Astrocyte (in vitro differentiated cells and primary cell): ENCODE data around the gene ITPRID2. TPM values are rescaled to one million over a fixed set of nuclear protein-coding genes. Genes with fewer than 3 reads are reported as not detected.

Source experiments
- DNase-seq: peaks from one replicate; pipeline ENCODE4 v3.0.0-alpha.2; 2010; ENCODE audit warnings: low read depth
- FAIRE-seq: peaks from 2 replicates; lab custom pipeline; 2011; peaks lifted over from hg19 to GRCh38; lab: Jason Lieb, UNC
- H2AFZ ChIP-seq: 2 replicates; pipeline ENCODE4 v1.6.0; 2012; ENCODE audit warnings: low read depth, low read length, inconsistent platforms
- H3K27ac ChIP-seq: 2 replicates; pipeline ENCODE4 v1.5.1; 2011; ENCODE audit warnings: low read depth, low read length, inconsistent platforms
- H3K27me3 ChIP-seq: 2 replicates; pipeline ENCODE4 v1.6.0; 2011; ENCODE audit warnings: low read length, inconsistent platforms; ENCODE audit not compliant: insufficient read depth
- H3K36me3 ChIP-seq: 2 replicates; pipeline ENCODE4 v1.5.1; 2011; ENCODE audit warnings: low read length, inconsistent platforms; ENCODE audit not compliant: insufficient read depth
- H3K4me1 ChIP-seq: 2 replicates; pipeline ENCODE4 v1.5.1; 2011; ENCODE audit warnings: low read length, inconsistent platforms; ENCODE audit not compliant: insufficient read depth
- H3K4me2 ChIP-seq: 2 replicates; pipeline ENCODE4 v1.6.0; 2012; ENCODE audit warnings: low read length, inconsistent platforms
- H3K4me3 ChIP-seq: 2 replicates; pipeline ENCODE4 v1.5.1; 2011; ENCODE audit warnings: low read depth, mild to moderate bottlenecking, low read length, inconsistent platforms; ENCODE audit not compliant: insufficient read depth
- H3K79me2 ChIP-seq: 2 replicates; pipeline ENCODE4 v1.6.0; 2012; ENCODE audit warnings: mild to moderate bottlenecking, low read length, inconsistent platforms; ENCODE audit not compliant: insufficient read depth
- H3K9ac ChIP-seq: 2 replicates; pipeline ENCODE4 v1.6.0; 2012; ENCODE audit warnings: mild to moderate bottlenecking, low read length, inconsistent platforms
- H3K9me3 ChIP-seq: 2 replicates; pipeline ENCODE4 v1.5.1; 2012; ENCODE audit warnings: low read depth, mild to moderate bottlenecking, low read length, inconsistent platforms; ENCODE audit not compliant: insufficient read depth
- H4K20me1 ChIP-seq: 2 replicates; pipeline ENCODE4 v1.6.0; 2012; ENCODE audit warnings: low read length, inconsistent platforms; ENCODE audit not compliant: insufficient read depth
- H3K27ac Mint-ChIP-seq: one replicate; pipeline ENCODE4 v1.8.0; 2021; ENCODE audit warnings: mild to moderate bottlenecking, mixed read lengths; ENCODE audit not compliant: unreplicated experiment
- H3K27me3 Mint-ChIP-seq: one replicate; pipeline ENCODE4 v1.8.0; 2021; ENCODE audit warnings: low read depth, mixed read lengths; ENCODE audit not compliant: unreplicated experiment
- H3K36me3 Mint-ChIP-seq: one replicate; pipeline ENCODE4 v1.8.0; 2021; ENCODE audit warnings: low read depth, mixed read lengths; ENCODE audit not compliant: unreplicated experiment
- H3K4me1 Mint-ChIP-seq: one replicate; pipeline ENCODE4 v1.8.0; 2021; ENCODE audit warnings: low read depth, mixed read lengths; ENCODE audit not compliant: unreplicated experiment
- H3K4me3 Mint-ChIP-seq: one replicate; pipeline ENCODE4 v1.8.0; 2021; ENCODE audit warnings: mild to moderate bottlenecking, moderate library complexity, mixed read lengths; ENCODE audit not compliant: unreplicated experiment
- H3K9me3 Mint-ChIP-seq: one replicate; pipeline ENCODE4 v1.8.0; 2021; ENCODE audit warnings: mild to moderate bottlenecking, mixed read lengths; ENCODE audit not compliant: unreplicated experiment
- CTCF ChIP-seq: IDR thresholded peaks from 2 replicates; pipeline ENCODE4 v1.5.1; 2011; ENCODE audit warnings: low read depth, mild to moderate bottlenecking, inconsistent platforms, low read length, moderate library complexity; ENCODE audit not compliant: insufficient read depth
- EZH2 ChIP-seq: IDR thresholded peaks from 2 replicates; pipeline ENCODE4 v1.6.1; 2012; ENCODE audit warnings: mild to moderate bottlenecking, low read length, inconsistent platforms; ENCODE audit not compliant: insufficient read depth
- total RNA-seq: library from RNA; stranded (reverse); gene quantifications from 2 replicates; pipeline ENCODE4 v1.2.1, GENCODE V29; 2021

The ITPRID2 gene
- total RNA-seq, 1 donor from 2014 or later, result 272 TPM

- peak; percentile 36 for DNase-seq
- no peak for FAIRE-seq
Measured at GRCh38 chr2:181972431-181973170, 81.1 kb downstream of the ITPRID2 start.

GRCh38 chr2:181973171-181973783, 81.7 kb downstream of the ITPRID2 start:
- DNase-seq, result no peak
- no peak for TF ChIP-seq EZH2
- no peak for TF ChIP-seq CTCF
- Mint-ChIP-seq H3K27ac (no peak overlapping the region), H3K4me1 (peaks cover 5% of the 10 kb centered on the region), H3K36me3 (no peaks in the 10 kb centered on the region), H3K27me3 (no peaks in the 10 kb centered on the region), H3K9me3 (peaks cover 7% of the 10 kb centered on the region), H3K4me3 (no peak overlapping the region)
- H3K27me3 ChIP-seq, result no peaks in the 10 kb centered on the region
- H3K79me2 ChIP-seq, result no peaks in the 10 kb centered on the region
- no peak overlapping the region for H3K4me3 ChIP-seq
- no peak for FAIRE-seq
- H3K27ac ChIP-seq, result no peak overlapping the region
- H3K9ac ChIP-seq, result no peak overlapping the region
- peaks cover 3% of the 10 kb centered on the region for H3K4me1 ChIP-seq
- no peaks in the 10 kb centered on the region for H3K36me3 ChIP-seq
- no peaks in the 10 kb centered on the region for H4K20me1 ChIP-seq
- H3K9me3 ChIP-seq, result no peaks in the 10 kb centered on the region
- no peak overlapping the region for H2AFZ ChIP-seq
- H3K4me2 ChIP-seq, result no peak overlapping the region

More at GRCh38 chr2:181972431-181973170, 81.1 kb downstream of the ITPRID2 start:
- Histone ChIP-seq H2AFZ (no peak overlapping the region), H3K9ac (no peak overlapping the region), H3K4me2 (no peak overlapping the region), H3K4me1 (peaks cover 2% of the 10 kb centered on the region), H3K27me3 (no peaks in the 10 kb centered on the region), H4K20me1 (no peaks in the 10 kb centered on the region), H3K4me3 (no peak overlapping the region), H3K36me3 (no peaks in the 10 kb centered on the region), H3K9me3 (no peaks in the 10 kb centered on the region), H3K79me2 (no peaks in the 10 kb centered on the region), H3K27ac (no peak overlapping the region)
- Mint-ChIP-seq H3K27me3 (no peaks in the 10 kb centered on the region), H3K36me3 (no peaks in the 10 kb centered on the region), H3K4me1 (no peaks in the 10 kb centered on the region), H3K4me3 (no peak overlapping the region), H3K27ac (no peak overlapping the region), H3K9me3 (peaks cover 7% of the 10 kb centered on the region)
- TF ChIP-seq CTCF (no peak), EZH2 (no peak)
